Glutamatergic neuron (in vitro differentiated cells): ENCODE results near the gene SAMD9. TPM values are rescaled to one million over a fixed set of nuclear protein-coding genes. Genes with fewer than 3 reads are reported as not detected.

Experiments
- DNase-seq: peaks from one replicate; pipeline ENCODE4 v3.0.0; 2022
- H3K27ac Mint-ChIP-seq: one replicate; pipeline ENCODE4 v1.8.0; 2020; ENCODE audit warnings: mild to moderate bottlenecking, mixed read lengths, inconsistent platforms; ENCODE audit not compliant: unreplicated experiment
- H3K27me3 Mint-ChIP-seq: one replicate; pipeline ENCODE4 v1.8.0; 2020; ENCODE audit warnings: mild to moderate bottlenecking, moderate library complexity, mixed read lengths, inconsistent platforms; ENCODE audit not compliant: unreplicated experiment
- H3K36me3 Mint-ChIP-seq: one replicate; pipeline ENCODE4 v1.8.0; 2020; ENCODE audit warnings: mild to moderate bottlenecking, mixed read lengths, inconsistent platforms; ENCODE audit not compliant: unreplicated experiment
- H3K4me1 Mint-ChIP-seq: one replicate; pipeline ENCODE4 v1.8.0; 2020; ENCODE audit warnings: mild to moderate bottlenecking, low read depth, mixed read lengths, inconsistent platforms; ENCODE audit not compliant: unreplicated experiment
- H3K4me3 Mint-ChIP-seq: one replicate; pipeline ENCODE4 v1.8.0; 2020; ENCODE audit warnings: mild to moderate bottlenecking, mixed read lengths, inconsistent platforms; ENCODE audit not compliant: unreplicated experiment
- H3K9me3 Mint-ChIP-seq: one replicate; pipeline ENCODE4 v1.8.0; 2020; ENCODE audit warnings: mild to moderate bottlenecking, moderate library complexity, mixed read lengths, inconsistent platforms; ENCODE audit not compliant: unreplicated experiment
- total RNA-seq: library from RNA; stranded (reverse); fragmentation: NEBNext Ultra II Directional; extraction: Animal tissue kit (Norgen Biotek cat#: 25700); gene quantifications from one replicate; pipeline ENCODE4 v1.2.1, GENCODE V29; 2021; ENCODE audit not compliant: unreplicated experiment
- TF ChIP-seq, protein P1 (sequence below): fragments of 200-600 bp; sonication (generic); IDR thresholded peaks from one replicate; pipeline ENCODE4 v1.5.0; 2021; ENCODE audit not compliant: partially characterized antibody, unreplicated experiment

Gene SAMD9
- total RNA-seq, 1 donor from 2014 or later: not detected

DNA sequence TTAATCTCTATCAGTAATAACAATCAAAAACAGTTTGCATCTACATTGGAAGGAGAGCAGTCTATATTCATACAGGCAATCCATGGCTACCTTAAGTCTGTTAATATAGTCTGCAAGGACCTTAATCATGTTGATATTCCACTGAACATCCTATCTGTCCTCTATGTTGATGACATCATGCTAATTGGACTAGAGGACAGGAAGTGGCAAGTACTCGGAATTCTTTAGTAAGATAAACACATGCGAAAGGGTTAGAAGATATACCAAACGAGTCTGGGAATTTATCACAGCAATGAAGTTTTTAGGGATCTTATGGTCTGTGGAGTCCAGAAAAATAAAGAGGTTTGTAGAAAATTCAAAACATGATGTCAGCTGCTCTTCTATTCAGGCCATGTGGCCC lies 41.7 kb upstream of the SAMD9 start:
- Mint-ChIP-seq H3K27ac (no peak overlapping the region), H3K36me3 (no peaks in the 10 kb centered on the region), H3K27me3 (no peaks in the 10 kb centered on the region), H3K9me3 (no peaks in the 10 kb centered on the region), H3K4me1 (no peaks in the 10 kb centered on the region), H3K4me3 (no peak overlapping the region)
- no peak for DNase-seq
- TF ChIP-seq, protein P1, sequence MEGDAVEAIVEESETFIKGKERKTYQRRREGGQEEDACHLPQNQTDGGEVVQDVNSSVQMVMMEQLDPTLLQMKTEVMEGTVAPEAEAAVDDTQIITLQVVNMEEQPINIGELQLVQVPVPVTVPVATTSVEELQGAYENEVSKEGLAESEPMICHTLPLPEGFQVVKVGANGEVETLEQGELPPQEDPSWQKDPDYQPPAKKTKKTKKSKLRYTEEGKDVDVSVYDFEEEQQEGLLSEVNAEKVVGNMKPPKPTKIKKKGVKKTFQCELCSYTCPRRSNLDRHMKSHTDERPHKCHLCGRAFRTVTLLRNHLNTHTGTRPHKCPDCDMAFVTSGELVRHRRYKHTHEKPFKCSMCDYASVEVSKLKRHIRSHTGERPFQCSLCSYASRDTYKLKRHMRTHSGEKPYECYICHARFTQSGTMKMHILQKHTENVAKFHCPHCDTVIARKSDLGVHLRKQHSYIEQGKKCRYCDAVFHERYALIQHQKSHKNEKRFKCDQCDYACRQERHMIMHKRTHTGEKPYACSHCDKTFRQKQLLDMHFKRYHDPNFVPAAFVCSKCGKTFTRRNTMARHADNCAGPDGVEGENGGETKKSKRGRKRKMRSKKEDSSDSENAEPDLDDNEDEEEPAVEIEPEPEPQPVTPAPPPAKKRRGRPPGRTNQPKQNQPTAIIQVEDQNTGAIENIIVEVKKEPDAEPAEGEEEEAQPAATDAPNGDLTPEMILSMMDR: no peak

DNA sequence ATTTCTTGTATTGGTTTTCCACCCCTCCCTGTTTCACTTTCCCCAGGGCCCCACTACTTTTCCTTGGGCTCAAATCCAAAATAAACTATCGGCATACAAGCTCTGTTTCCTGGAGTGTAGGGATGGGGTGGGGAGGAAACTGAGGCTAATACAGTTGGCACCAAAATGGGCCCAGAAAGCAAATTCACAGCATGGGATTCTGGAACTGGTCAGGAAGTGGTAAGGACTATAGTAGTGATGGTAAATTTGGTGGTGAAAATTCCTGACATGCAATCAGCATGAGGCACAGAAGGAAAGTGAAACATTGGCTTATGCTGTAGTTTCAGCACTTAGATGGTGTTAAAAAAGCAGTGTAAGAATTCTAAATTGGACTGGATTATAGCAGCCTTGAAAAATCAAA lies 39.1 kb upstream of the SAMD9 start:
- TF ChIP-seq, protein P1: no peak
- no peak for DNase-seq
- no peaks in the 10 kb centered on the region for H3K27me3 Mint-ChIP-seq
- H3K27ac Mint-ChIP-seq: no peak overlapping the region
- no peaks in the 10 kb centered on the region for H3K36me3 Mint-ChIP-seq
- H3K9me3 Mint-ChIP-seq: no peaks in the 10 kb centered on the region
- no peak overlapping the region for H3K4me3 Mint-ChIP-seq
- no peaks in the 10 kb centered on the region for H3K4me1 Mint-ChIP-seq

DNA sequence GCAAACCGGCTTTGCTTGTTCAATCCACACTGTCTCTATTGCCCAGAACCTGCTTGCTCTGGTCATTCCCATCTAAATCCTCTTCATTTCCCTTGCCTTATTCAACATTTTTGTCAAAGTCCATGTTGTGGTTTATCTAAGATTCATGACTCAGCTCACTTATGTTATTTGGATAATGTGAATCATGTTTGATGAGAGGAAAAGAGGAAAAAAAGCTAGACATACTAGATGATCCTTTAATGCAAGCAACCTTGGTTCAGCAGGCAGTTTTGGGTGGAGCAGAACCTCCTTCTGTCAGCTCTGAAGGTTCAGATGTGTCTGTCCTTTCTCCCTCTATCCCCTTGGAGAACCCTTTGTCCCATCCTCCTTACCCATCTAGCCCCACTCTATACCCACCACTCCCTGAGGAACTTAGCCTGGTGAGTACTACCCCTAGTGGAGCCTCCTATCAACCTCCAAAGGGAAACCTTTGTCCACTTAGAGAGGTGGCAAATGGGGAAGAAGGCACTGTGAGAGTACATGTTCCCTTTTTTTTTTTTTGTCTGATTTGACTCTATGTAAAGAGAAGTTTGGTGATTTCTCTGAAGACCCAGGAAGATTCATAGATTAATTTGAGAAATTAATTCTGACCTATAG lies 32.5 kb upstream of the SAMD9 start:
- Mint-ChIP-seq H3K27me3 (peaks cover 2% of the 10 kb centered on the region), H3K4me1 (no peaks in the 10 kb centered on the region), H3K9me3 (no peaks in the 10 kb centered on the region), H3K27ac (no peak overlapping the region), H3K36me3 (no peaks in the 10 kb centered on the region), H3K4me3 (no peak overlapping the region)
- TF ChIP-seq, protein P1: no peak
- no peak for DNase-seq

DNA sequence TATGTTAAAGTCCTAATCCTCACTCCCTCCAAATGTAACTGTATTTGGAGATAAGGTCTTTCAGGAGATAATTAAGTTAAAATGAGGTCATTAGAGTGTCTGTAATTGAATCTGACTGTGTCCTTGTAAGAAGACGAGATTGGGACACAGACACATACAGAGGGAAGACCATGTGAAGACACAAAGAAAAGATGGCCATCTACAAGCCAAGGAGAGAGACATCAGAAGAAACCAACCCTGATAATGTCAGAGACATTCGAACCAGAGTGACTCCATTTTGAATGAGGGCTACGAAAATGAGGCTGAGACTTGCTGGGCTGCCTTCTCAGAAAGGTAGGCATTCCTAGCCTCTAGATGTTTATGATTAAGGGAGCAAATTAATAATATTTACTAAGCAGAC lies 30.9 kb upstream of the SAMD9 start:
- Mint-ChIP-seq H3K4me1 (no peaks in the 10 kb centered on the region), H3K4me3 (no peak overlapping the region), H3K9me3 (no peaks in the 10 kb centered on the region), H3K27ac (no peak overlapping the region), H3K27me3 (peaks cover 2% of the 10 kb centered on the region), H3K36me3 (no peaks in the 10 kb centered on the region)
- no peak for DNase-seq
- TF ChIP-seq, protein P1: no peak

- H3K27me3 Mint-ChIP-seq: peaks cover 2% of the 10 kb centered on the region
These were observed 30.4 kb upstream of the SAMD9 start, which contains the start of gene SAMD9L for GRCh38 chr7:93148144-93148543. Gene SAMD9L (minus strand): TSS chr7:93148385. CDS start chr7:93135971, 12,414 bp downstream.

More at GRCh38 chr7:93148144-93148543, 30.4 kb upstream of the SAMD9 start, which contains the start of gene SAMD9L:
- H3K36me3 Mint-ChIP-seq: no peaks in the 10 kb centered on the region
- H3K4me1 Mint-ChIP-seq: no peaks in the 10 kb centered on the region
- H3K27ac Mint-ChIP-seq: no peak within 1 kb of the TSS
- H3K9me3 Mint-ChIP-seq: no peaks in the 10 kb centered on the region
- TF ChIP-seq, protein P1: no peak
- H3K4me3 Mint-ChIP-seq: no peak within 1 kb of the TSS
- DNase-seq: no peak
